ENCODE results near the gene ERG.

ERG gene

GRCh38 chr21:38498057-38498833 lies at the start of gene ERG:
TSS of gene ERG (minus strand) at chr21:38498477. CDS start at chr21:38498380, 97 bp downstream.
- no peak for DNase-seq

GRCh38 chr21:38544661-38545060 lies 46.4 kb upstream of the ERG start:
- no peak for DNase-seq

GRCh38 chr21:38542263-38542662 lies 44.0 kb upstream of the ERG start:
- DNase-seq: no peak

GRCh38 chr21:38538353-38538752 lies 40.1 kb upstream of the ERG start:
- no peak for DNase-seq

GRCh38 chr21:38534591-38534990 lies 36.3 kb upstream of the ERG start:
- no peak for DNase-seq

- DNase-seq: no peak
Observed at GRCh38 chr21:38533887-38534286, 35.6 kb upstream of the ERG start.

GRCh38 chr21:38531591-38531990 lies 33.3 kb upstream of the ERG start:
- no peak for DNase-seq

- no peak for DNase-seq
Observed at GRCh38 chr21:38531039-38531541, 32.8 kb upstream of the ERG start.

- DNase-seq: no peak
Observed at GRCh38 chr21:38527737-38528136, 29.5 kb upstream of the ERG start.

- DNase-seq: no peak
Observed at GRCh38 chr21:38525454-38525853, 27.2 kb upstream of the ERG start.

- DNase-seq: no peak
Observed at GRCh38 chr21:38524168-38525153, 26.2 kb upstream of the ERG start.

- no peak for DNase-seq
Observed at GRCh38 chr21:38520511-38520910, 22.2 kb upstream of the ERG start.

GRCh38 chr21:38511662-38512243 lies 13.5 kb upstream of the ERG start:
- no peak for DNase-seq

- DNase-seq: no peak
Observed at GRCh38 chr21:38511198-38511597, 12.9 kb upstream of the ERG start.

GRCh38 chr21:38507374-38507942 lies 9.2 kb upstream of the ERG start:
- no peak for DNase-seq

GRCh38 chr21:38506661-38507281 lies 8.5 kb upstream of the ERG start:
- no peak for DNase-seq

GRCh38 chr21:38505654-38506523 lies 7.6 kb upstream of the ERG start:
- peak; percentile 4 for DNase-seq

GRCh38 chr21:38504066-38504465 lies 5.8 kb upstream of the ERG start:
- DNase-seq: no peak

GRCh38 chr21:38503583-38503982 lies 5.3 kb upstream of the ERG start:
- DNase-seq: no peak

GRCh38 chr21:38500073-38500472 lies 1.8 kb upstream of the ERG start:
- DNase-seq: no peak

GRCh38 chr21:38499296-38499695 lies 1.0 kb upstream of the ERG start:
- DNase-seq: no peak
